IPS-20b (cell line): ENCODE results near the gene NUDT16.
"Not testable (repeated sequence)": the region's sequence is repeated elsewhere in the genome, so short reads cannot be mapped to it uniquely, and the experiment has no call there.

ENCODE experiments used
- H3K27ac ChIP-seq: one replicate; pipeline ENCODE4 v1.5.1; 2013; ENCODE audit warnings: low read length
- H3K27me3 ChIP-seq: 2 replicates; pipeline ENCODE4 v1.6.1; 2013; ENCODE audit warnings: mild to moderate bottlenecking, low read length, inconsistent platforms; ENCODE audit not compliant: insufficient read depth
- H3K36me3 ChIP-seq: 2 replicates; pipeline ENCODE4 v1.6.1; 2013; ENCODE audit warnings: low read depth, mild to moderate bottlenecking, inconsistent platforms, low read length, moderate library complexity; ENCODE audit not compliant: insufficient read depth
- H3K4me1 ChIP-seq: 2 replicates; pipeline ENCODE4 v1.6.1; 2013; ENCODE audit warnings: mild to moderate bottlenecking, control low read depth, inconsistent platforms, low read length, moderate library complexity; ENCODE audit not compliant: insufficient read depth
- H3K4me3 ChIP-seq: 2 replicates; pipeline ENCODE4 v1.5.1; 2013; ENCODE audit warnings: mild to moderate bottlenecking, low read length, inconsistent platforms
- H3K9ac ChIP-seq: 2 replicates; pipeline ENCODE4 v1.6.1; 2013; ENCODE audit warnings: low read depth, mild to moderate bottlenecking, inconsistent platforms, low read length, moderate library complexity
- H3K9me3 ChIP-seq: 2 replicates; pipeline ENCODE4 v1.6.1; 2013; ENCODE audit warnings: mild to moderate bottlenecking, low read depth, low read length, inconsistent platforms; ENCODE audit not compliant: insufficient read depth

NUDT16 gene

GRCh38 chr3:131360191-131360755 lies 21.3 kb upstream of the NUDT16 start:
- H3K9me3 ChIP-seq: no peaks in the 10 kb centered on the region
- H3K27me3 ChIP-seq: no peaks in the 10 kb centered on the region
- no peak overlapping the region for H3K4me3 ChIP-seq
- H3K4me1 ChIP-seq: peaks cover 4% of the 10 kb centered on the region; the same call in 1 of the 2 replicates
- H3K36me3 ChIP-seq: no peaks in the 10 kb centered on the region; the same call in 1 of the 2 replicates
- no peak overlapping the region for H3K9ac ChIP-seq
- no peak overlapping the region for H3K27ac ChIP-seq

- not testable (repeated sequence) for H3K9ac ChIP-seq, H3K27me3 ChIP-seq, H3K4me1 ChIP-seq, H3K36me3 ChIP-seq, H3K9me3 ChIP-seq, H3K27ac ChIP-seq
- peak overlapping the region; percentile 79; the same call in 1 of the 2 replicates for H3K4me3 ChIP-seq
Observed at GRCh38 chr3:131361066-131361463, 20.5 kb upstream of the NUDT16 start.

GRCh38 chr3:131361464-131362421 lies 19.8 kb upstream of the NUDT16 start:
- Histone ChIP-seq H3K27me3 (no peaks in the 10 kb centered on the region), H3K4me3 (peak overlapping the region; percentile 79), H3K9ac (peak overlapping the region; percentile 78; the same call in 1 of the 2 replicates), H3K36me3 (no peaks in the 10 kb centered on the region; the same call in 1 of the 2 replicates), H3K4me1 (peaks cover 4% of the 10 kb centered on the region; the same call in 1 of the 2 replicates), H3K27ac (peak overlapping the region; percentile 48), H3K9me3 (peaks cover under 1% of the 10 kb centered on the region; the same call in 1 of the 2 replicates)

DNA sequence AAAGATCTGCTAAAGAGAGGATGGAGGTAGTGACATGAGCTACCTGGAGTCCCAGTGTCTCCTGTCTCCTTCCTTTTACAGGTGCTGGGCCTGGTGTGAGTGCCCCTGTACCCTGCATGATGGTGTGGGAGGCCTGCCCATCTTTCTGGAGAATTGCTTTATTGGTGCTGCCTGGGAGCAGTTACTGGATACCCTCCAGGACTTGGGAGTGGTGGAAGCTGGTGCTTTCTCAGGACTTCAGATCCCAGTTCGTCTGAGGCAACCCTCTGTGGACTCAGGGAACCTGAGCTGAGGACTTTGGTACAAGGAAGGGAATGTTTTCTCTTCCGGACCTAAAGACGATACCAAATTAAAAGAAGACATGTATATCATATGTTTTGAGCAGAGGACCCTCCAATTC lies 18.3 kb upstream of the NUDT16 start:
- no peak overlapping the region for H3K9ac ChIP-seq
- H3K27me3 ChIP-seq: no peaks in the 10 kb centered on the region
- H3K4me1 ChIP-seq: peaks cover 4% of the 10 kb centered on the region; the same call in 1 of the 2 replicates
- H3K4me3 ChIP-seq: no peak overlapping the region
- peaks cover 16% of the 10 kb centered on the region; the same call in 1 of the 2 replicates for H3K9me3 ChIP-seq
- no peak overlapping the region for H3K27ac ChIP-seq
- no peaks in the 10 kb centered on the region; the same call in 1 of the 2 replicates for H3K36me3 ChIP-seq

DNA sequence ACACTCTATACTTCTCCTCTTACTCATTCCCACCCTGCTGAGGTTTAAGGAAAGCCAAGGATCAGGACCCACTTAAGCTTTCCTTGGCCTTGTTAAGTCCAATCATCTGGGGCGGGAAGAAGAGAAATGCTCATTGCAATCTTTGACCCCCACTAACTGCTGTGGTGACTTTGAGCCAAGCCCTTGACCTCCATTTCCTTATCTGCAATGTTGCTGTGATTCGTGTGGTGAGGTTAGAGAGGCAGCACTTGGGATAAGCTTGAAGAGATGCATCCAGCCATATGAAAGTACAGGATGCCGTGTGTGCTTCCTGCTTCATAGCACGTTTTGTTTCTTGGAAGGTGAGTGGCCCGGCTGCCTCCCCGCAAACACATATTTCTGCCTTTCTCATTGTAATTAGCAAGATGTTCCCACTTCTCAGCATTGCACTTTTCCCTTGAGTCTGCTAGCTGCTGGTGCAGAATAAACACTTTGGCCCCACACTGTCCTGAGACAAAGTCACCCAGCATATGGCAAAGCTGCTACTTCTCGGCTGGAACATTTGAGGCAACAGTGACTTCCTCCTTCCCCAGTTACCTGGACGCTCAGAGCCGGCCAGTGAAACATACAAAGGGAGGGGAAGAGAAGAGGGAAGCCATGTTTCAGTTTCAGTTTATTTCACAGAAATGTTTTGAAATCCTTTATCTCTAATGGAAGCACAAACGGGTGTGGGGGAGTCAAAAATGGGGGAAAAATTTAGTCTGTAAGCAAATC lies 10.5 kb upstream of the NUDT16 start:
- no peaks in the 10 kb centered on the region for H3K27me3 ChIP-seq
- no peaks in the 10 kb centered on the region for H3K4me1 ChIP-seq
- H3K27ac ChIP-seq: no peak overlapping the region
- H3K9me3 ChIP-seq: peaks cover 28% of the 10 kb centered on the region; the same call in 1 of the 2 replicates
- 0 out of 2 replicates have a peak, but pooled peaks cover 5% of the 10 kb centered on the region for H3K36me3 ChIP-seq
- H3K9ac ChIP-seq: no peak overlapping the region
- no peak overlapping the region for H3K4me3 ChIP-seq

DNA sequence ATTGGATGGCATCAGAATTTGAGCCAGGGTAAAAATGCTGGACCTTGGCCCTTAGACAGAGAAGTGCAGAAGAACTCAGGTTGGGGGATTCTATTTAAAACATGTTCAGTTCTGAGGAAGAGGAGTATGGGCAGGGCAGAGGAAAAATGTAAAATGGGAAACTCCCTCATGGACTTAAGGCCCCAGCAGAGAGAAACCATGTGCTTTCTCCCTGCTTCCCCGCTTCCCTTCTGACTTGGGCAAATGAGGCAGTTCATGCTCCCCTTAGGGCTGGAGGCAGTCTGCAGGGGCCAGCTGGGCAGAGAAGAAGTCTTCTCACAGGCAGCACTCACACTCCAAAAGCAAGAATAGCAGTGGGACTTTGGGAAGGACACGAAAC lies 9.9 kb upstream of the NUDT16 start:
- Histone ChIP-seq H3K27ac (no peak overlapping the region), H3K4me3 (no peak overlapping the region), H3K9me3 (peaks cover 28% of the 10 kb centered on the region; the same call in 1 of the 2 replicates), H3K27me3 (no peaks in the 10 kb centered on the region), H3K4me1 (no peaks in the 10 kb centered on the region), H3K36me3 (0 out of 2 replicates have a peak, but pooled peaks cover 5% of the 10 kb centered on the region), H3K9ac (no peak overlapping the region)

DNA sequence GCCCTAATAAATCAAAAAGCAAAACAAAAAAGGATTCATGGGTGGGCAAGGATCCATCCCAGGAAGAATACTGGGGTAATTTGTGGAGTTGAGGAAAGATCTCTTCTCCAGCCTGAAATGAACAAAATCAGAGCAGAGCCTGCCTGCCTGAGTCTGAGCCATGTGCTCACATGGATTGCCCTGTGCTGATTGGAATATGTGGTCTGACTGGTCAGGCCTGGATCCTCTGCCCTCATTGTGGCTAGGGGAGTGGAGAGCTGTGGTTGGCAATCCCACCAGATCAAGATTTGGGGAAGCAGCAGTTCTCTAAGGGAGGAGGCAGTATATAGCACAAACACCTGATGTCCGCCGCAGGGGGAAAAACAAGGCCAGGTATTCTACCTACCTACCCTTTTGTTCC lies 6.8 kb upstream of the NUDT16 start:
- no peak overlapping the region for H3K27ac ChIP-seq
- H3K9ac ChIP-seq: no peak overlapping the region
- no peak overlapping the region for H3K4me3 ChIP-seq
- H3K27me3 ChIP-seq: no peaks in the 10 kb centered on the region
- H3K36me3 ChIP-seq: 0 out of 2 replicates have a peak, but pooled peaks cover 5% of the 10 kb centered on the region
- H3K4me1 ChIP-seq: peaks cover 4% of the 10 kb centered on the region; the same call in 1 of the 2 replicates
- H3K9me3 ChIP-seq: peaks cover under 1% of the 10 kb centered on the region; the same call in 1 of the 2 replicates

DNA sequence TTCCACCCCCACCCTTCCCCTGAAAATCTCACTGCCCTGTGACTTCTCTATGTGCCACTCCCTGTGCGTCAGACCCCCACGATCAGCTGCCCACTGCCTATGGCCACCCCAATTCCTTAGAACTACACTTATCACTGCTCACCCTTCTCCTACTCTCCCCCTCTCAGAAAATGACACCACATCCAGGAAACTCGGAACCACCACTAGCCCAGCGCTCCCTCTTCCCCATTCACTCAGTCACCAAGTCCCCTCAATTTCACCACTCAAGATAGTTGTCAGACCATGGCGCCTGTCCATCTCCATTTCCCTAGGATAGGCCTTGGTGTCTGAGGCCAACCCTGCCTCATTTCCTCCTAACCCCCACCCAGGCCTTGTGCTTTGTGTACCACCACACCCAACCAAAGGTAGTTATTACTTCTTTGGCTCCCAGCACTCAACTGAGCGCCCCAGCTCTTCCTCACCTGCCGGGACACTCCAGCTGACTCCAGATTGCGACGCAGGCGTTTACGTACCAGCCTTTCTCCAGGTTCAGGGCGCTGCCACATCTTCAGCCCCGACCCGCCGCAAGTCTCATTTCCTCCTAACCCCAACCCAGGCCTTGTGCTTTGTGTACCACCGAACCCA lies 641 bp upstream of the NUDT16 start:
- Histone ChIP-seq H3K4me3 (peak overlapping the region; percentile 76), H3K36me3 (peaks cover 27% of the 10 kb centered on the region), H3K9ac (peak overlapping the region; percentile 82; the same call in 1 of the 2 replicates)
- not testable (repeated sequence) for H3K27ac ChIP-seq, H3K4me1 ChIP-seq, H3K9me3 ChIP-seq, H3K27me3 ChIP-seq

- no peaks in the 10 kb centered on the region for H3K4me1 ChIP-seq
- H3K4me3 ChIP-seq: no peak overlapping the region
- H3K9me3 ChIP-seq: no peaks in the 10 kb centered on the region
- H3K36me3 ChIP-seq: peaks cover 34% of the 10 kb centered on the region
- H3K9ac ChIP-seq: no peak overlapping the region
- H3K27ac ChIP-seq: no peak overlapping the region
- H3K27me3 ChIP-seq: no peaks in the 10 kb centered on the region
Observed at GRCh38 chr3:131386429-131387165, 5.0 kb downstream of the NUDT16 start.

DNA sequence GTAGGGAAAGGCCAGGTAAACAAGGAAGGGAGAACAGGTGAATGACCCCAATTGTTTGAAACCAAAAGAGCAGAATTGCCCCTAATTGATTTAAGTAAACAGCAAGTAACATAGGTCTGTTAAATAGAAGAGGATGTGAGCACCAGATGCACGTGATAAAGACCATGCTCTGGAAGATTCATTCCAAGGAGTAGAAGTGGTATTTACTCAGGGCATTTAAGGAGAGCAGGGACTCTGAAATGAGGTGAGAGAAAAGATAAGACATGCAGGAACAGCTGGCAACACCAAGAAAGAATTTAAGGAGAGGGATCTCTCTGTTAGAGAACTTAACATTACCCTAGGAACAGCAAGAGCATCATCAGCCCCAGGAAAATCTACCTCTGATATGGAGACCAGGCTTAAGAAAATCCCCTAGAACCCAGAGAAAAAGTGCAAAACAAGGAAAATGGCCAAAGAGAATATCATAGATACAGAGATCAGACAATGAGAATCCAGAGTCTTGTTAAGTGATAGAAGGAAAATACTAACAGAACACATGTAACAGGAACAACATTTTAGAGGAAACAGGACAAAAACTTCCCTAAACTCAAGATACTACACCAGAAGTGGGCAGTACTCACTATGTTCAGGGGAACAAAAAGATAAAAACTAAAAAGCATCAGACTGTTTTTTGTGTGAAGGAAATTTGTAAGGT lies 6.4 kb downstream of the NUDT16 start:
- Histone ChIP-seq H3K4me1 (no peaks in the 10 kb centered on the region), H3K27me3 (no peaks in the 10 kb centered on the region), H3K9ac (no peak overlapping the region), H3K36me3 (peaks cover 34% of the 10 kb centered on the region), H3K27ac (no peak overlapping the region), H3K4me3 (no peak overlapping the region), H3K9me3 (no peaks in the 10 kb centered on the region)
